HL-60/S4 (cell line): Measurements from ENCODE around the gene NDN.

Source experiments
- in situ Hi-C: fragments of 300-500 bp; cut with MboI; formaldehyde crosslinking; loops from 2 replicates; pipeline ENCODE4 v1.14.3; 2022; ENCODE audit warnings: low sequenced_read_pairs

The NDN gene

DNA sequence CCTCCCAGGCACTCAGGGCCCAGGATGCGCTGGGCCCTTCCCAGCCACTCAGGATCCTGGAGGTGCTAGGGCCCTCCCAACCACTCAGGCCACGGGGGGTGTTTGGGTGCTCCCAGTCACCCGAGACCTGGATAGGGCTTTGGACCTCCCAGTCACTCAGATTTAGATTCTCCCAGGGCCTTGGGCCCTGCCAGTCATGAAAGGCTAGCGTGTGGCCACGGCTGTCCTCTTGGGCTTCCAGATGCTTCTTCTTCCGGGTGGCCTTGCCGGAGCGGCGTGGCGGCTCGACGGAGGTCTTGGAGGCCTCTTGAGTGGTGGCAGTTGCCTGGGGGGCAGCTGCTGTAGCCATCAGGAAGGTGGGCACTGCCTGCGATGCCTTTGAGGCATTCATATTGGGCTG, 42.3 kb downstream of the NDN start:
- in situ Hi-C loops = loop anchor here (10.0 kb wide), 1 partner anchor 220 kb away; no protein-coding TSS in a partner anchor

DNA sequence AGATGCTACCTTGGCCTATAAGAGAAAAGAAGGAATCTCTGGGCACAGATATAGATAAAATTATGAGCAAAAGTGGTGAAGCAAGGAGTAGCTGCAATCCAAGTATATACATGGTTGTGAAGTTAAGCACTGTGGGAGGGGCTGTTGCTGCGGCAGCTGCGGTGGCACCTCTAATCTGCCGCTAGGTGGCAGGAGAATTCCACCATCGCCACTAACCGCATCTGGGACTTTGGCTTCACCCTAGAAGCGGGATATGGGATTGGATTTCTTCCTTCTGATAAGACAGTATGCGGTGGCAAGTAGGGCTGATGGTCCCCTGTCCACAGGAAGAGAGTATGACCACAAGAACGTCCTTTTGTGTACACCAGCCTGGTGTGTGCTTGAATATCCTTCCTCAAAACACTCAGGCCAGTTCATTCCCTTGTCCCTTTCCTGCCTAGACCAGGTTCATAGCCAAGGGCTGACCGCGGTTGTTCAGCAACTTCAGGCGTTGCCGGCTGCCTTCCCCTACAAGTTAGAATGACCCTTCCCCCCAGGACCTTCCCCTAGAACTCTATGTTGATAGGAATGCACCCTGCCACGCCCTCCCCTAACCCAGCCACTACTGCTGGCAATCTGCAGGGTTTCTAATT, 44.6 kb downstream of the NDN start:
- in situ Hi-C loops = loop anchor here (10.0 kb wide), 1 partner anchor 222 kb away; no protein-coding TSS in a partner anchor
